ENCODE results near the gene AMZ1. TPM values are rescaled to one million over a fixed set of nuclear protein-coding genes. Genes with fewer than 3 reads are reported as not detected.

Gene AMZ1
- total RNA-seq, 2 donors from 2014 or later: 0.66 to 1.6 TPM

- H3K27ac Mint-ChIP-seq: no peak overlapping the region
- DNase-seq: no peak
- H3K4me3 Mint-ChIP-seq: no peak overlapping the region
- no peaks in the 10 kb centered on the region for H3K36me3 ChIP-seq (ENCODE audit: control insufficient read depth, insufficient read depth, low read length)
- no peaks in the 10 kb centered on the region for H3K9me3 ChIP-seq (ENCODE audit: control insufficient read depth, low read length)
- no peaks in the 10 kb centered on the region for H3K27me3 Mint-ChIP-seq (ENCODE audit: insufficient read depth)
- no peaks in the 10 kb centered on the region for H3K4me1 ChIP-seq (ENCODE audit: control insufficient read depth, insufficient read depth, low read length)
- WGBS, 2 experiments (ENCODE audit: insufficient coverage in 1 of 2, insufficient read length in 1 of 2): 93 to 98% methylated on average over 15 to 17 of the region's 17 CpGs
- no peak overlapping the region for H3K9ac ChIP-seq (ENCODE audit: extremely low read depth, low read length, poor library complexity, severe bottlenecking)
- H3K9me3 Mint-ChIP-seq: no peaks in the 10 kb centered on the region
- no peak overlapping the region for H3K4me3 ChIP-seq (ENCODE audit: low read length)
- no peaks in the 10 kb centered on the region for H3K27me3 ChIP-seq (ENCODE audit: control insufficient read depth, insufficient read depth, low read length, poor library complexity, severe bottlenecking)
- no peaks in the 10 kb centered on the region for H3K36me3 Mint-ChIP-seq (ENCODE audit: low read depth)
- H3K27ac ChIP-seq (ENCODE audit: low read depth, low read length): no peak overlapping the region
- peaks cover 3% of the 10 kb centered on the region for H3K4me1 Mint-ChIP-seq
- TF ChIP-seq, protein P1, sequence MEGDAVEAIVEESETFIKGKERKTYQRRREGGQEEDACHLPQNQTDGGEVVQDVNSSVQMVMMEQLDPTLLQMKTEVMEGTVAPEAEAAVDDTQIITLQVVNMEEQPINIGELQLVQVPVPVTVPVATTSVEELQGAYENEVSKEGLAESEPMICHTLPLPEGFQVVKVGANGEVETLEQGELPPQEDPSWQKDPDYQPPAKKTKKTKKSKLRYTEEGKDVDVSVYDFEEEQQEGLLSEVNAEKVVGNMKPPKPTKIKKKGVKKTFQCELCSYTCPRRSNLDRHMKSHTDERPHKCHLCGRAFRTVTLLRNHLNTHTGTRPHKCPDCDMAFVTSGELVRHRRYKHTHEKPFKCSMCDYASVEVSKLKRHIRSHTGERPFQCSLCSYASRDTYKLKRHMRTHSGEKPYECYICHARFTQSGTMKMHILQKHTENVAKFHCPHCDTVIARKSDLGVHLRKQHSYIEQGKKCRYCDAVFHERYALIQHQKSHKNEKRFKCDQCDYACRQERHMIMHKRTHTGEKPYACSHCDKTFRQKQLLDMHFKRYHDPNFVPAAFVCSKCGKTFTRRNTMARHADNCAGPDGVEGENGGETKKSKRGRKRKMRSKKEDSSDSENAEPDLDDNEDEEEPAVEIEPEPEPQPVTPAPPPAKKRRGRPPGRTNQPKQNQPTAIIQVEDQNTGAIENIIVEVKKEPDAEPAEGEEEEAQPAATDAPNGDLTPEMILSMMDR (conservative IDR thresholded peaks at IDR 0.05): no peak
Measured at GRCh38 chr7:2701424-2701823, 13.4 kb downstream of the AMZ1 start.

- Mint-ChIP-seq H3K4me1 (peaks cover 9% of the 10 kb centered on the region), H3K4me3 (no peak overlapping the region), H3K27me3 (ENCODE audit: insufficient read depth) (no peaks in the 10 kb centered on the region), H3K27ac (no peak overlapping the region), H3K9me3 (no peaks in the 10 kb centered on the region), H3K36me3 (ENCODE audit: low read depth) (no peaks in the 10 kb centered on the region)
- no peak overlapping the region for H3K4me3 ChIP-seq (ENCODE audit: low read length)
- TF ChIP-seq, protein P1 (conservative IDR thresholded peaks at IDR 0.05): no peak
- H3K27ac ChIP-seq (ENCODE audit: low read depth, low read length): no peak overlapping the region
- no peaks in the 10 kb centered on the region for H3K27me3 ChIP-seq (ENCODE audit: control insufficient read depth, insufficient read depth, low read length, poor library complexity, severe bottlenecking)
- no peak overlapping the region for H3K9ac ChIP-seq (ENCODE audit: extremely low read depth, low read length, poor library complexity, severe bottlenecking)
- no peak for DNase-seq
- 90 to 91% methylated on average over 9 to 12 of the region's 12 CpGs for WGBS, 2 experiments (ENCODE audit: insufficient coverage in 1 of 2, insufficient read length in 1 of 2)
- H3K4me1 ChIP-seq (ENCODE audit: control insufficient read depth, insufficient read depth, low read length): no peaks in the 10 kb centered on the region
- H3K9me3 ChIP-seq (ENCODE audit: control insufficient read depth, low read length): no peaks in the 10 kb centered on the region
- H3K36me3 ChIP-seq (ENCODE audit: control insufficient read depth, insufficient read depth, low read length): no peaks in the 10 kb centered on the region
Measured at GRCh38 chr7:2701832-2702593, 14.0 kb downstream of the AMZ1 start.

GRCh38 chr7:2702594-2702957 lies 14.6 kb downstream of the AMZ1 start:
- Histone ChIP-seq H3K36me3 (ENCODE audit: control insufficient read depth, insufficient read depth, low read length) (no peaks in the 10 kb centered on the region), H3K4me1 (ENCODE audit: control insufficient read depth, insufficient read depth, low read length) (no peaks in the 10 kb centered on the region), H3K27ac (ENCODE audit: low read depth, low read length) (no peak overlapping the region), H3K4me3 (ENCODE audit: low read length) (no peak overlapping the region), H3K9ac (ENCODE audit: extremely low read depth, low read length, poor library complexity, severe bottlenecking) (no peak overlapping the region), H3K9me3 (ENCODE audit: control insufficient read depth, low read length) (no peaks in the 10 kb centered on the region), H3K27me3 (ENCODE audit: control insufficient read depth, insufficient read depth, low read length, poor library complexity, severe bottlenecking) (no peaks in the 10 kb centered on the region)
- TF ChIP-seq, protein P1 (conservative IDR thresholded peaks at IDR 0.05): no peak
- Mint-ChIP-seq H3K36me3 (ENCODE audit: low read depth) (no peaks in the 10 kb centered on the region), H3K4me1 (peaks cover 14% of the 10 kb centered on the region), H3K27ac (no peak overlapping the region), H3K4me3 (no peak overlapping the region), H3K27me3 (ENCODE audit: insufficient read depth) (no peaks in the 10 kb centered on the region), H3K9me3 (no peaks in the 10 kb centered on the region)
- 96 to 97% methylated on average over 9 to 22 of the region's 22 CpGs for whole genome bisulfite sequencing, 2 experiments (ENCODE audit: insufficient coverage in 1 of 2, insufficient read length in 1 of 2)
- peak; percentile 46 for DNase-seq

Measured in endodermal cell (in vitro differentiated cells).